Breast epithelium (tissue), 4 donors: ENCODE results near the gene FZD4. TPM values are rescaled to one million over a fixed set of nuclear protein-coding genes. Genes with fewer than 3 reads are reported as not detected.

Experiments
- DNase-seq, 2 donors: peaks; one replicate each; pipeline ENCODE4 v3.0.0-alpha.2; 2019; ENCODE audit warnings: low spot score in 2 of 2
- H3K27ac ChIP-seq, 2 donors: fragments of 200-600 bp; sonication (generic) in 1 of 2; one replicate each; pipeline ENCODE4 v1.5.1; 2016 to 2019; ENCODE audit warnings: mild to moderate bottlenecking in 1 of 2
- H3K27me3 ChIP-seq, 2 donors: fragments of 200-600 bp; sonication (generic) in 1 of 2; one replicate each; pipeline versions ENCODE4 v1.5.1 to v1.6.0; 2017 to 2019; ENCODE audit warnings: control low read depth in 1 of 2, mild to moderate bottlenecking in 1 of 2
- H3K36me3 ChIP-seq: fragments of 200-600 bp; one replicate; pipeline ENCODE4 v1.5.1; 2019
- H3K4me1 ChIP-seq, 2 donors: fragments of 200-600 bp; sonication (generic); one replicate each; pipeline ENCODE4 v1.5.1; 2016 to 2019; ENCODE audit warnings: control low read depth in 1 of 2
- H3K4me3 ChIP-seq, 3 donors: fragments of 200-600 bp; sonication (generic); 1 replicate in 2 of 3; 2 replicates in 1 of 3; pipeline ENCODE4 v1.5.1; 2016 to 2019; ENCODE audit warnings: mild to moderate bottlenecking in 3 of 3, moderate library complexity in 2 of 3
- H3K9me3 ChIP-seq, 2 donors: fragments of 200-600 bp; sonication (generic) in 1 of 2; one replicate each; pipeline ENCODE4 v1.5.1; 2016 to 2019; ENCODE audit warnings: control low read depth in 1 of 2
- POLR2A ChIP-seq: fragments of 450-650 bp; IDR thresholded peaks from one replicate; pipeline ENCODE4 v1.6.1; 2016; ENCODE audit warnings: antibody characterized with exemption, mild to moderate bottlenecking, moderate library complexity
- POLR2AphosphoS5 ChIP-seq, 3 donors: sonication (generic); formaldehyde crosslinking; IDR thresholded peaks; one replicate each; pipeline ENCODE4 v1.6.1; 2017; ENCODE audit warnings: antibody characterized with exemption in 3 of 3
- intact Hi-C: fragments of 100-400 bp; cut with DNase I; formaldehyde crosslinking; loops from one replicate; pipeline ENCODE4 v1.15.1; 2023; ENCODE audit warnings: low total_unique reads
- total RNA-seq, 3 donors: library from RNA; depleted of rRNA; stranded (reverse); fragments of >200 nt; gene quantifications; one replicate each; pipeline ENCODE4 v1.1.0, GENCODE V29; 2016
- TF ChIP-seq, protein P1 (sequence below), 3 donors: fragments of 450-650 bp; IDR thresholded peaks; one replicate each; pipeline ENCODE4 v1.5.1; 2016 to 2017; ENCODE audit warnings: antibody characterized with exemption in 3 of 3, mild to moderate bottlenecking in 3 of 3, moderate library complexity in 3 of 3

FZD4 gene
- total RNA-seq, 3 donors from 2014 or later = 44.5 to 408 (median 72.8) TPM

GRCh38 chr11:86954269-86955110 is 705 bp downstream of the FZD4 start:
- DNase-seq = no peak
- Histone ChIP-seq H3K27me3 (no peaks in the 10 kb centered on the region), H3K4me3 (peak overlapping the region; percentile 93 to 98 (median 95)), H3K9me3 (no peaks in the 10 kb centered on the region), H3K36me3 (no peaks in the 10 kb centered on the region), H3K27ac (peak overlapping the region; percentile 87 to 94), H3K4me1 (no peaks in the 10 kb centered on the region)
- TF ChIP-seq POLR2AphosphoS5 (IDR thresholded peaks at IDR 0.05) (no peak), POLR2A (no peak)
- TF ChIP-seq, protein P1, sequence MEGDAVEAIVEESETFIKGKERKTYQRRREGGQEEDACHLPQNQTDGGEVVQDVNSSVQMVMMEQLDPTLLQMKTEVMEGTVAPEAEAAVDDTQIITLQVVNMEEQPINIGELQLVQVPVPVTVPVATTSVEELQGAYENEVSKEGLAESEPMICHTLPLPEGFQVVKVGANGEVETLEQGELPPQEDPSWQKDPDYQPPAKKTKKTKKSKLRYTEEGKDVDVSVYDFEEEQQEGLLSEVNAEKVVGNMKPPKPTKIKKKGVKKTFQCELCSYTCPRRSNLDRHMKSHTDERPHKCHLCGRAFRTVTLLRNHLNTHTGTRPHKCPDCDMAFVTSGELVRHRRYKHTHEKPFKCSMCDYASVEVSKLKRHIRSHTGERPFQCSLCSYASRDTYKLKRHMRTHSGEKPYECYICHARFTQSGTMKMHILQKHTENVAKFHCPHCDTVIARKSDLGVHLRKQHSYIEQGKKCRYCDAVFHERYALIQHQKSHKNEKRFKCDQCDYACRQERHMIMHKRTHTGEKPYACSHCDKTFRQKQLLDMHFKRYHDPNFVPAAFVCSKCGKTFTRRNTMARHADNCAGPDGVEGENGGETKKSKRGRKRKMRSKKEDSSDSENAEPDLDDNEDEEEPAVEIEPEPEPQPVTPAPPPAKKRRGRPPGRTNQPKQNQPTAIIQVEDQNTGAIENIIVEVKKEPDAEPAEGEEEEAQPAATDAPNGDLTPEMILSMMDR (IDR thresholded peaks at IDR 0.05) = no peak
- intact Hi-C loops = loop anchor here (5.0 to 10.0 kb wide), 3 partner anchors 38 to 1368 kb away; partner anchors contain the start of gene TMEM135

DNA sequence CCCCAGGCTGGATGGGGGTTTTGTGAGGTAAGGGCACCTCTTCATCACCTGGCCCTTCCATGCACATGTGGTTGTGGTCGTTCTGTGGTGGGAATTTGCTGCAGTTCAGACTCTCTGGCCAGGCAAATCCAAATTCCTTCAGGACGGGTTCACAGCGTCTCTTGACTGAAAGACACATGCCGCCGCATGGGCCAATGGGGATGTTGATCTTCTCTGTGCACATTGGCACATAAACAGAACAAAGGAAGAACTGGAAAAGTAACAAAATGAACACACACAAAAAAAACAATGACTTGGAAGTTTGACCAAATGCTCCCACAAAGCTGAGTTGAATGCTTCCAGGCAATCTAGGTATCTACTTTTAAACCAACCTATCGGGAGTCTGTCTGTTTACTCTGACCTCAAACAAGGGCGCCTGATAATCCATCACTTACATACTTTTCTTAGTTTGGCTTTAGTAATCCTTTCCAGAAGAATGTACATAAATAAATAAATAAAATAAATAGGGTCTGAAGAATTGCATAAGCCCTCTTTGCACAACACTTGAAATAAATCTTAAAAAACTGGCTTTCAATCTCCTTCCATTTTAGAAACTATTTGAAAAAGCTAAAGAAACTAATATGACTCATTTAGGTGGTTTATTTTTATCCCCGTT is 2.8 kb downstream of the FZD4 start:
- Histone ChIP-seq H3K4me1 (no peaks in the 10 kb centered on the region), H3K27me3 (no peaks in the 10 kb centered on the region), H3K36me3 (no peaks in the 10 kb centered on the region), H3K4me3 (peak overlapping the region; percentile 48 to 98 (median 95)), H3K27ac (peak overlapping the region in 1 of 2 donors; percentile 61), H3K9me3 (no peaks in the 10 kb centered on the region)
- intact Hi-C loops = loop anchor here (5.0 to 10.0 kb wide), 2 partner anchors 82 to 1370 kb away; partner anchors contain the start of gene TMEM135
- TF ChIP-seq, protein P1 (IDR thresholded peaks at IDR 0.05) = no peak
- TF ChIP-seq POLR2AphosphoS5 (IDR thresholded peaks at IDR 0.05) = no peak
- TF ChIP-seq POLR2A = no peak
- DNase-seq = no peak

DNA sequence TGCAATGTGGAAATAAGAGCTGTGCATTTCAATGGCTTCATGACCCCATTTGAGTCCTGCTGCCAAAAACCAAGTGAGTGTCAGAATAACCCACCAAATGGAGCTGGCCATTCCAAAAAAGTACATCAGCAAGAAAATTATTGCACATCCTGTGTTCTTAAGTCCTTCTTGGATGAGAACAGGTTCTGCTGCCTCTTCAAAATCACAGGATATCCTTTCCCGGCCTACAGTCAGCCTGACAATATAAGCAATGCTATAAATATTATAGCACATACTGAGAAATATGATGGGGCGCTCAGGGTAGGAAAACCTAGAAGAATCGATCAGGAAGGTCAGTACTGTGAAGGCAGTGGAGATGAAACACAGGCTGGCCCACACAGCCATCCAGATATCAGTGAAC is 3.5 kb downstream of the FZD4 start:
- Histone ChIP-seq H3K27me3 (no peaks in the 10 kb centered on the region), H3K27ac (peak overlapping the region in 1 of 2 donors; percentile 61), H3K9me3 (no peaks in the 10 kb centered on the region), H3K36me3 (no peaks in the 10 kb centered on the region), H3K4me1 (no peaks in the 10 kb centered on the region), H3K4me3 (peak overlapping the region; percentile 48 to 98 (median 95))
- no peak for TF ChIP-seq POLR2AphosphoS5 (IDR thresholded peaks at IDR 0.05)
- no peak for TF ChIP-seq POLR2A
- TF ChIP-seq, protein P1 (IDR thresholded peaks at IDR 0.05) = no peak
- intact Hi-C loops = loop anchor here (5.0 to 10.0 kb wide), 2 partner anchors 83 to 1371 kb away; partner anchors contain the start of gene TMEM135
- no peak for DNase-seq

DNA sequence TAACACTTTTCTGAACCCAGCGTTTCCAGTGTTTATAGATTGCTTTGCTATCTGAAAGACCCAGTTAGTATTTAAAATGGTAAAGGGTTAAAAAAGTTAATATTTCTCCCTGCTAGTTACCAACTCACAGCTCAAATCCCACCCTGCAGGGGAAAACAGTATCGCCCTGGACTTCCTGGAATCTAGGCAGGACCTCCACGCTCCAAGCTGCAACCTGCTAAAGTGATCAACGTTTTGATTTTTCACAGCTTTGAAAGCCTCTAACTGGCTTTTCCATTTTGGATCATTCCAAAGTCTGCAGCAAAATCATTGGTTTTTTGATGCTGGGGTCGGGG is 4.6 kb downstream of the FZD4 start:
- no peaks in the 10 kb centered on the region for H3K9me3 ChIP-seq
- no peaks in the 10 kb centered on the region for H3K36me3 ChIP-seq
- no peak for DNase-seq
- H3K4me3 ChIP-seq = peak overlapping the region in 2 of 3 donors; percentile 48 to 98
- TF ChIP-seq, protein P1 (IDR thresholded peaks at IDR 0.05) = no peak
- TF ChIP-seq POLR2AphosphoS5 (IDR thresholded peaks at IDR 0.05) (no peak), POLR2A (no peak)
- intact Hi-C loops = loop anchor here (5.0 to 10.0 kb wide), 2 partner anchors 84 to 1372 kb away; partner anchors contain the start of gene TMEM135
- no peaks in the 10 kb centered on the region for H3K27me3 ChIP-seq
- no peak overlapping the region for H3K27ac ChIP-seq
- H3K4me1 ChIP-seq = no peaks in the 10 kb centered on the region
